ENCODE data around the gene YWHAB.

YWHAB gene

DNA sequence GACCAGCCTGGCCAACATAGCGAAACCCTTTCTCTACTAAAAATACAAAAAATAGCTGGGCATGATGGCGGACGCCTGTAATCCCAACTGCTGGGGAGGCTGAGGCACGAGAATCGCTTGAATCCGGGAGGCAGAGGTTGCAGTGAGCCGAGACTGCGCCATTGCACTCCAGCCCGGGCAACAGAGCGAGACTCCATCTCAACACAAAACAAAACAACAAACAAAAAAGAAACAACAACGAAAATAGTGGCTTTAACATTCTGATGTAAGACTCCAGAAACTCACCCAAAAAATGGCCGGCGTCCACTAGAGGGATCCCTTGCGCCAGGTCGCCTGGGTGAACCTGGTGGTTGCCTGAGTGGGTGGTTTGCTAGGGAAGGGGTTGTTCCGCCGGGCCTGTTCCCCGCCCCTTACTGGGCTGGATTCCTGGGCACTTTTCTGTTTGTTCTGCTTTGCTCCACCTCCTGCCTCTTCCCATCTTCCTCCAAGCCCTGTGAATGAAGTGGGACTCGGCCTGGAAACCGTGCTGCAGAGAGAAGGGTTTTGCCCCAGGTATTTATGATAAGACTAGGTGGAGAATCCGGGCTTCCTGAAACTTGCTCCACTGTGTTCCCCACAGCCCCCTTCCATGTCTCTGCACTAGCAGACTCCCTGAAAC is 25.9 kb downstream of the YWHAB start:
- peak overlapping the region; percentile 74 for H3K4me3 ChIP-seq (ENCODE audit: low read depth, low read length)
- peak; percentile 88 for DNase-seq (ENCODE audit: low read depth)
- TF ChIP-seq, protein P1, sequence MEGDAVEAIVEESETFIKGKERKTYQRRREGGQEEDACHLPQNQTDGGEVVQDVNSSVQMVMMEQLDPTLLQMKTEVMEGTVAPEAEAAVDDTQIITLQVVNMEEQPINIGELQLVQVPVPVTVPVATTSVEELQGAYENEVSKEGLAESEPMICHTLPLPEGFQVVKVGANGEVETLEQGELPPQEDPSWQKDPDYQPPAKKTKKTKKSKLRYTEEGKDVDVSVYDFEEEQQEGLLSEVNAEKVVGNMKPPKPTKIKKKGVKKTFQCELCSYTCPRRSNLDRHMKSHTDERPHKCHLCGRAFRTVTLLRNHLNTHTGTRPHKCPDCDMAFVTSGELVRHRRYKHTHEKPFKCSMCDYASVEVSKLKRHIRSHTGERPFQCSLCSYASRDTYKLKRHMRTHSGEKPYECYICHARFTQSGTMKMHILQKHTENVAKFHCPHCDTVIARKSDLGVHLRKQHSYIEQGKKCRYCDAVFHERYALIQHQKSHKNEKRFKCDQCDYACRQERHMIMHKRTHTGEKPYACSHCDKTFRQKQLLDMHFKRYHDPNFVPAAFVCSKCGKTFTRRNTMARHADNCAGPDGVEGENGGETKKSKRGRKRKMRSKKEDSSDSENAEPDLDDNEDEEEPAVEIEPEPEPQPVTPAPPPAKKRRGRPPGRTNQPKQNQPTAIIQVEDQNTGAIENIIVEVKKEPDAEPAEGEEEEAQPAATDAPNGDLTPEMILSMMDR (IDR thresholded peaks at IDR 0.05; ENCODE audit: control insufficient read depth, extremely low read depth, insufficient read depth): peak; percentile 66

DNA sequence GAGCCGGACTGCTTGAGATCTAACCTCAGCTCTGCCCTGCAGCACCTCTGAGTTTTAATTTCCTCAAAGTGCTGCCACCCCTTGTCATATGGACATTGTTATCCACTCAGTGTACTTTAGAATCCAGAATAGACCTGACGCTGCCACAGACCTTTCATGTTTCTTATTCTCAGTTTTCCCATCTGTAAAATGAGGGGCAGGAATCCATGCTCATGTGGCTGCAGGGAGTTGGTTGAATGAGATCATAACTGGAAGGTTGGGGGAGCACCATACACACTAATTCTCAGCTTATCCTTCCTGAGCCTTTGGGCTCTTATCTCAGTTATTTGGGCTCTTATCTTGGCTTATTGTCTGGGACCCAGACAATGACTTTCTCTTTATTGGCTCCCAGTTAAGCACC is 26.7 kb downstream of the YWHAB start:
- DNase-seq (ENCODE audit: low read depth): no peak
- TF ChIP-seq, protein P1 (IDR thresholded peaks at IDR 0.05; ENCODE audit: control insufficient read depth, extremely low read depth, insufficient read depth): no peak
- H3K4me3 ChIP-seq (ENCODE audit: low read depth, low read length): peak overlapping the region; percentile 74; the same call in 1 of the 2 replicates

DNA sequence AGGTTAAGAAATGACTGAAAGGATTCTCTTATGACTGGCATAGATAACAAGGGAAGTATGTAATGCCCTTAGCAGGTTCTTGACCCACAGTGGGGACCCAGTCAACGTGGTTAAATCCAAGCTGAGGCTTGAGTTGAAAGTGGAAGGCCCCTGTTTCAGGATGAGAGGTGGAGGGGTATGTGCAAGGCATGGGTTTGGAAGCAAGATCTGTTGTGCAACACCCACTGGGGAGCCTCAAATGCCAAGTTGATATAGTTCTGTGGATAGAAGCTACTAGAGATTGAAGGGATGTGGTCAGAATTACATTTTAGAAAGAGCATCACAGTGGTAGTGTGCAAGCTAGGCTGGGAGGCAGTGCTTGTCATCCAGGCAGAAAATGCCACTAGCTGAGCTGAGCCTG is 29.4 kb downstream of the YWHAB start:
- no peak overlapping the region for H3K4me3 ChIP-seq (ENCODE audit: low read depth, low read length)
- no peak for DNase-seq (ENCODE audit: low read depth)

DNA sequence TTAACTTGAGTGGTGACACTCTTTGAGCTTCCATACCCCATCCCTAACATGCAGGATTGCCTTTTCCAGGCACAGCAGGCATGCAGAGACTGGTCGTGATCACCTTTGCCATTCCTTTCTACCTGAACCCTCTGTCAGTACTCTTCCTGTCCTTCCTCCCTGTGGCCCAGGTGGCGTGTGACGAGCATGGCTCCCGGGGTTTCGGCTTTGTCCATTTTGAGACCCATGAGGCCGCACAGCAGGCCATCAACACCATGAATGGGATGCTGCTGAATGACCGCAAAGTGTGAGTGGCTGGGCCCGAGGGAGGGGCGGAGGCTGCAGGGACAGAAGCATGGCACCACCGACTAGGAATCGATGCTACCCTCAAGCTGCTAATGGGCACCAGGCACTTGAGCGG is 31.1 kb downstream of the YWHAB start:
- no peak for DNase-seq (ENCODE audit: low read depth)
- no peak overlapping the region for H3K4me3 ChIP-seq (ENCODE audit: low read depth, low read length)
- TF ChIP-seq, protein P1 (IDR thresholded peaks at IDR 0.05; ENCODE audit: control insufficient read depth, extremely low read depth, insufficient read depth): no peak

More for the DNA sequence above, 29.4 kb downstream of the YWHAB start:
- TF ChIP-seq, protein P1 (IDR thresholded peaks at IDR 0.05; ENCODE audit: control insufficient read depth, extremely low read depth, insufficient read depth): no peak

DNA sequence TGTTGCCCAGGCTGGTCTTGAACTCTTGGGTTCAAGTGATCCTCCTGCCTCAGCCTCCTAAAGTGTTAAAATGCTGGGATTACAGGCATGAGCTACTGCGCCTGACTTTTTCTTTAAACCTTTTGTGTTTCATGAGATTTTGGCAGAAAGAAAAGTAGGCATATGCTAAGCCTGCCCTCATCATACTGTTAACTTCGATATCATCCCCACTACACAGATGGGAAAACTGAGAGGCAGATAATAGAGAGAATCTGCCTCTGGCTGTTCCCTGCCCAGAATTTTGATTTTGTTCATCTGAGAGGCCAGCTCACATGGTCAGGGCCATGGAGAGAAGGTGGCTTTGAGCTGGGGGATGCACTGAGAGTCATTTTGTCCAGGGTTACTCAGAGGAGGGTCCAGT is 31.9 kb downstream of the YWHAB start:
- no peak for DNase-seq (ENCODE audit: low read depth)
- TF ChIP-seq, protein P1 (IDR thresholded peaks at IDR 0.05; ENCODE audit: control insufficient read depth, extremely low read depth, insufficient read depth): no peak
- no peak overlapping the region for H3K4me3 ChIP-seq (ENCODE audit: low read depth, low read length)

DNA sequence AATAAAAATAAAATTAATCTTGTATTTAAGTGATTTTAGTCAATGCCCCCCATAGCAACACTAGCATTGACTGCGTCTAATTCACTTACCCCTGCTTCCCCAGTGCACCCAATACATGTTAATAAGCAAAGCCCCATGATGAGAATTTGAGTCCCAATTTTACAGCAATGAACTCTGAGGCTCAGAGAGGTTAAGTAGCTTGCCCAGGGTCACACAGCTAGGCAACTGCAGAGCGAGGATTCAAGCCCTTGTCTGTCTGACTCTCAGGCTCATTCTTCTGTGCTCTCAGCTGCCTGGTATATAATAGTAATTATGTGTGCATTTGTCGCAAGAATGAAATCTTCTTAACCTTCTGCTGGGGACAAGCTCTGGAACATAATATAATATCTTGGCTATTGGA is 32.8 kb downstream of the YWHAB start:
- no peak for DNase-seq (ENCODE audit: low read depth)
- no peak overlapping the region for H3K4me3 ChIP-seq (ENCODE audit: low read depth, low read length)
- TF ChIP-seq, protein P1 (IDR thresholded peaks at IDR 0.05; ENCODE audit: control insufficient read depth, extremely low read depth, insufficient read depth): no peak

DNA sequence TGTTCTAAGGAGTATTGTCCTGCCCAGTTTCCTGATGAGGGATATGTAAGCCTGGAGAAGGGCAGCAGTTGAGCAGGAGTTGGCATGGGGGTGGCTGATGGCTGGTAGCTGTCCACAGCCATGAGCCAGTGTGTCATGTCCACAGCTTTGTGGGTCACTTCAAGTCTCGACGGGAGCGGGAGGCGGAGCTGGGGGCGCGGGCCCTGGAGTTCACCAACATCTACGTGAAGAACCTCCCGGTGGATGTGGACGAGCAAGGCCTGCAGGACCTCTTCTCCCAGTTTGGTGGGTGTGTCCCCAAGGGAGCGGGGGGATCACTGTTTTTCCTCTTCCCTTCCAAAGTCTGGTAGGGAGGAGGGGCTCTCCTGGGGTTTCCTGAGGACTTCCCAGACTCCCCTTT is 33.3 kb downstream of the YWHAB start:
- DNase-seq (ENCODE audit: low read depth): no peak
- TF ChIP-seq, protein P1 (IDR thresholded peaks at IDR 0.05; ENCODE audit: control insufficient read depth, extremely low read depth, insufficient read depth): no peak
- no peak overlapping the region for H3K4me3 ChIP-seq (ENCODE audit: low read depth, low read length)
